Endothelial cell (in vitro differentiated cells): Measurements from ENCODE around the gene SH3D21. TPM values are rescaled to one million over a fixed set of nuclear protein-coding genes. Genes with fewer than 3 reads are reported as not detected.

Experiments
- DNase-seq: peaks from one replicate; pipeline ENCODE4 v3.0.0; 2021; ENCODE audit warnings: low spot score
- H3K27ac Mint-ChIP-seq: one replicate; pipeline ENCODE4 v1.8.0; 2021; ENCODE audit warnings: mixed read lengths, inconsistent platforms; ENCODE audit not compliant: unreplicated experiment
- H3K27me3 Mint-ChIP-seq: one replicate; pipeline ENCODE4 v1.8.0; 2021; ENCODE audit warnings: mild to moderate bottlenecking, moderate library complexity, mixed read lengths, inconsistent platforms; ENCODE audit not compliant: unreplicated experiment
- H3K36me3 Mint-ChIP-seq: one replicate; pipeline ENCODE4 v1.8.0; 2021; ENCODE audit warnings: mild to moderate bottlenecking, low read depth, mixed read lengths, inconsistent platforms; ENCODE audit not compliant: unreplicated experiment
- H3K4me1 Mint-ChIP-seq: one replicate; pipeline ENCODE4 v1.8.0; 2021; ENCODE audit warnings: mild to moderate bottlenecking, mixed read lengths, inconsistent platforms; ENCODE audit not compliant: unreplicated experiment
- H3K4me3 Mint-ChIP-seq: one replicate; pipeline ENCODE4 v1.8.0; 2021; ENCODE audit warnings: mild to moderate bottlenecking, mixed read lengths, inconsistent platforms; ENCODE audit not compliant: unreplicated experiment
- H3K9me3 Mint-ChIP-seq: one replicate; pipeline ENCODE4 v1.8.0; 2021; ENCODE audit warnings: mixed read lengths, inconsistent platforms; ENCODE audit not compliant: unreplicated experiment
- CTCF ChIP-seq: fragments of 200-600 bp; sonication (generic); IDR thresholded peaks from one replicate; pipeline ENCODE4 v1.5.0; 2021; ENCODE audit warnings: antibody characterized with exemption; ENCODE audit not compliant: unreplicated experiment
- total RNA-seq: library from RNA; stranded (reverse); fragmentation: NEBNext Ultra II Directional; extraction: Animal tissue kit (Norgen Biotek cat#: 25700); gene quantifications from one replicate; pipeline ENCODE4 v1.2.1, GENCODE V29; 2021; ENCODE audit not compliant: unreplicated experiment

SH3D21 gene
- total RNA-seq, 1 donor from 2014 or later = 4.8 TPM

GRCh38 chr1:36330940-36331339 lies 24.8 kb downstream of the SH3D21 start:
- H3K27me3 Mint-ChIP-seq = peaks cover 15% of the 10 kb centered on the region
- peaks cover 11% of the 10 kb centered on the region for H3K4me1 Mint-ChIP-seq
- no peaks in the 10 kb centered on the region for H3K9me3 Mint-ChIP-seq
- TF ChIP-seq CTCF = no peak
- H3K36me3 Mint-ChIP-seq = no peaks in the 10 kb centered on the region
- no peak for DNase-seq
- H3K4me3 Mint-ChIP-seq = no peak overlapping the region
- H3K27ac Mint-ChIP-seq = no peak overlapping the region

GRCh38 chr1:36337830-36338229 lies 31.7 kb downstream of the SH3D21 start:
- TF ChIP-seq CTCF = no peak
- Mint-ChIP-seq H3K36me3 (peaks cover 14% of the 10 kb centered on the region), H3K4me3 (peak overlapping the region; percentile 47), H3K27ac (peak overlapping the region; percentile 52), H3K4me1 (peaks cover 31% of the 10 kb centered on the region), H3K9me3 (no peaks in the 10 kb centered on the region), H3K27me3 (peaks cover 11% of the 10 kb centered on the region)
- no peak for DNase-seq

- DNase-seq = no peak
- TF ChIP-seq CTCF = no peak
- peak overlapping the region; percentile 61 for H3K27ac Mint-ChIP-seq
- peak overlapping the region; percentile 42 for H3K4me3 Mint-ChIP-seq
- no peaks in the 10 kb centered on the region for H3K9me3 Mint-ChIP-seq
- peaks cover 11% of the 10 kb centered on the region for H3K27me3 Mint-ChIP-seq
- peaks cover 31% of the 10 kb centered on the region for H3K4me1 Mint-ChIP-seq
- H3K36me3 Mint-ChIP-seq = peaks cover 14% of the 10 kb centered on the region
These were observed 33.0 kb downstream of the SH3D21 start for GRCh38 chr1:36339215-36339614.

GRCh38 chr1:36339615-36340014 lies 33.4 kb downstream of the SH3D21 start:
- H3K27ac Mint-ChIP-seq = peak overlapping the region; percentile 61
- no peaks in the 10 kb centered on the region for H3K9me3 Mint-ChIP-seq
- H3K36me3 Mint-ChIP-seq = peaks cover 18% of the 10 kb centered on the region
- H3K4me3 Mint-ChIP-seq = peak overlapping the region; percentile 42
- DNase-seq = no peak
- peaks cover 31% of the 10 kb centered on the region for H3K4me1 Mint-ChIP-seq
- no peak for TF ChIP-seq CTCF
- H3K27me3 Mint-ChIP-seq = peaks cover 11% of the 10 kb centered on the region

GRCh38 chr1:36341626-36342320 lies 35.6 kb downstream of the SH3D21 start:
- Mint-ChIP-seq H3K9me3 (no peaks in the 10 kb centered on the region), H3K4me1 (peaks cover 28% of the 10 kb centered on the region), H3K36me3 (peaks cover 23% of the 10 kb centered on the region), H3K27ac (no peak overlapping the region), H3K27me3 (peaks cover 16% of the 10 kb centered on the region), H3K4me3 (no peak overlapping the region)
- DNase-seq = no peak
- TF ChIP-seq CTCF = no peak
